ENCODE results near the gene PPIL1. TPM values are rescaled to one million over a fixed set of nuclear protein-coding genes. Genes with fewer than 3 reads are reported as not detected.

The PPIL1 gene
- total and polyA plus RNA-seq, 8 donors, result 0.87 to 33.7 (median 17.1) TPM; not detected in 1

GRCh38 chr6:36848658-36849441 lies 25.8 kb downstream of the PPIL1 start:
- peaks cover 0 to 6% (median 0%) of the 10 kb centered on the region in 4 donors for H3K9me3 ChIP-seq
- no peaks in the 10 kb centered on the region for H3K27me3 ChIP-seq
- peak; percentile 80 to 87 for DNase-seq
- TF ChIP-seq EP300 (IDR thresholded peaks at IDR 0.05) (no peak), POLR2AphosphoS5 (IDR thresholded peaks at IDR 0.05) (peak in 1 of 3 donors; percentile 59), CTCF (IDR thresholded peaks at IDR 0.05) (no peak), POLR2A (IDR thresholded peaks at IDR 0.05) (no peak)
- H3K27ac ChIP-seq, result peak overlapping the region in 2 of 5 donors; percentile 12 to 55
- H3K36me3 ChIP-seq, result peaks cover 0 to 11% (median 5%) of the 10 kb centered on the region in 4 donors
- H3K4me3 ChIP-seq, result peak overlapping the region; percentile 12 to 32 (median 18)
- H3K4me1 ChIP-seq, result peaks cover 0 to 47% (median 21%) of the 10 kb centered on the region in 4 donors
- intact Hi-C loops (cut with DNase I; ENCODE audit: low total_unique reads), result loop anchor here (5.0 kb wide), 1 partner anchor 77 kb away; no protein-coding TSS in a partner anchor
- 13 to 41% (median 25%) methylated on average over 25 to 26 of the region's 26 CpGs for WGBS, 5 donors

GRCh38 chr6:36847991-36848390 lies 26.6 kb downstream of the PPIL1 start:
- H3K36me3 ChIP-seq, result peaks cover 0 to 3% (median 0%) of the 10 kb centered on the region in 4 donors
- peaks cover 0 to 40% (median 20%) of the 10 kb centered on the region in 4 donors for H3K4me1 ChIP-seq
- 90 to 98% (median 92%) methylated on average over 6 of the region's 6 CpGs for WGBS, 5 donors
- DNase-seq, result peak in 1 of 2 donors; percentile 3
- intact Hi-C loops (cut with DNase I; ENCODE audit: low total_unique reads), result loop anchor here (5.0 kb wide), 1 partner anchor 76 kb away; no protein-coding TSS in a partner anchor
- no peaks in the 10 kb centered on the region for H3K27me3 ChIP-seq
- TF ChIP-seq POLR2AphosphoS5 (IDR thresholded peaks at IDR 0.05) (no peak), CTCF (IDR thresholded peaks at IDR 0.05) (no peak), POLR2A (IDR thresholded peaks at IDR 0.05) (no peak), EP300 (IDR thresholded peaks at IDR 0.05) (no peak)
- H3K27ac ChIP-seq, result no peak overlapping the region
- H3K4me3 ChIP-seq, result no peak overlapping the region
- peaks cover 0 to 6% (median 0%) of the 10 kb centered on the region in 4 donors for H3K9me3 ChIP-seq

- Histone ChIP-seq H3K4me3 (no peak overlapping the region), H3K9me3 (peaks cover 0 to 6% (median 0%) of the 10 kb centered on the region in 4 donors), H3K27me3 (no peaks in the 10 kb centered on the region), H3K4me1 (peaks cover 0 to 34% (median 16%) of the 10 kb centered on the region in 4 donors), H3K36me3 (no peaks in the 10 kb centered on the region), H3K27ac (no peak overlapping the region)
- TF ChIP-seq POLR2AphosphoS5 (IDR thresholded peaks at IDR 0.05) (no peak), POLR2A (IDR thresholded peaks at IDR 0.05) (no peak), EP300 (IDR thresholded peaks at IDR 0.05) (no peak), CTCF (IDR thresholded peaks at IDR 0.05) (no peak)
- DNase-seq, result no peak
- WGBS, 5 donors, result 93 to 97% (median 97%) methylated on average over 4 of the region's 4 CpGs
- intact Hi-C loops (cut with DNase I; ENCODE audit: low total_unique reads), result loop anchor here (5.0 kb wide), 1 partner anchor 75 kb away; no protein-coding TSS in a partner anchor
Measured at GRCh38 chr6:36847152-36847551, 27.5 kb downstream of the PPIL1 start.

GRCh38 chr6:36845233-36845632 lies 29.4 kb downstream of the PPIL1 start:
- Histone ChIP-seq H3K9me3 (no peaks in the 10 kb centered on the region), H3K27me3 (peaks cover 0 to 9% (median 8%) of the 10 kb centered on the region in 3 donors), H3K36me3 (no peaks in the 10 kb centered on the region), H3K4me1 (peaks cover 10 to 37% (median 21%) of the 10 kb centered on the region in 4 donors), H3K27ac (no peak overlapping the region), H3K4me3 (no peak overlapping the region)
- DNase-seq, result peak in 1 of 2 donors; percentile 8
- 70 to 99% (median 74%) methylated on average over 4 of the region's 4 CpGs for WGBS, 5 donors
- TF ChIP-seq POLR2AphosphoS5 (IDR thresholded peaks at IDR 0.05) (no peak), EP300 (IDR thresholded peaks at IDR 0.05) (no peak), CTCF (IDR thresholded peaks at IDR 0.05) (no peak), POLR2A (IDR thresholded peaks at IDR 0.05) (no peak)
- intact Hi-C loops (cut with DNase I; ENCODE audit: low total_unique reads), result loop anchor here (5.0 kb wide), 1 partner anchor 73 kb away; no protein-coding TSS in a partner anchor

Measured in stomach (tissue), 9 donors.